Stimulated activated CD4-positive, alpha-beta T cell treated with anti-CD3 and anti-CD28 coated beads, TNF-alpha, amount 100 ng/mL, for 24 hours (primary cell): ENCODE results near the gene TRPM3.

Experiments
- DNase-seq, 3 experiments: peaks; one replicate each; pipeline ENCODE4 v3.0.0-alpha.2; 2020; ENCODE audit warnings: low read depth in 3 of 3

TRPM3 gene

DNA sequence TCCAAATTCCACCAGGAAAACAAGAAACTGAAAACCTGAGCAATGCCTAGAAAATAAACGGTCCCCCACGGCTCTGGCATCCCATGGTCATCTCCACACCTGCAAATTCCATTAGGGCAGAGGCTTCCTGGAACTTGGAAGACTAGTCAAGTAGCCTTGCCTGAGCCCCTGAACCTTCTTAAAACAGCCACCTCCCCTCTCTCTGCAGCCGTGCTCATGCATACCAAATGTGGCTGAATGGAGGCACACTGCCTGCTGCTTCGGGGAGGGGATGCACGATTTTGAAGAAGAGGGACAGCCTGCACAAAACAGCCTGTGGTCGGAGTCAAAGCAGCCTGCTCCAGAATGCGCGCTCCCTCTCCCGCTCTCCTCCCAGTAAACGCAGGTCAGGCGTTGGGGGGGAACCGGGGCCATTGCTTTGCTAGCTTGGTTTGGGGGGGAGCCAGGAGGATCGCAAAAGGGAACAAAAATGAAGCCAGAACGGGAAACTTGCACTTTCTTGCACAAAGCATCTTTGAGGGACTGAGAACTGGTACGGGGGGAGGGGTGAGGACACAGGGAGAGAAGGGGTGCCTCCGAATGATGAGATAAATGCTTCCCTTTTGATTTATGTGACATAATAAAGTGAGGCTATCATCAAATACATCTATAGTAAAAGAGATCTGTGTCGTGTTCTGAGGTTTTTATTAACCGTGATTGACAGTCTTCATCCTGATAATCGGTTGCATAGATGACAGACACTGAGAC is at the start of gene TRPM3:
Gene TRPM3 (minus strand): TSS at position 347 of the 747 bp plus-strand sequence. CDS start 267 bp downstream, at position 80.
- no peak for DNase-seq

- no peak for DNase-seq
These were observed 47.0 kb upstream of the TRPM3 start for GRCh38 chr9:71168418-71168817.

DNA sequence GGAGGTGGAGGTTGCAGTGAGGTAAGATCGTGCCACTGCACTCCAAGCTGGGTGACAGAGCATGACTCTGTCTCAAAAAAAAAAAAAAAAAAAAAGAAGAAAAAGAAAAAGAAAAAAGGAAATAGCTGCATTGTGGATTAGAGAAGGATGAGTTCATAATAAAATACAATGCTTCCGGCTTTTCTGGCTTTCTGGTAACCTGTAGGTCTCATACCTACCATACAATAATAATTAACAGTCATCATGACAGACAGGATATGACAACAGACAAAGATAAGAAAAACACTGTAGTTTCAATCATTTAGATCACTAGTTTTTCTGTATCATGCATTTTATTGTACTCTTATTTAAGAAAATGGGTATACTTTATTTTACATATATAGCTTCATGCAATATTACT is 40.7 kb upstream of the TRPM3 start:
- DNase-seq: no peak

DNA sequence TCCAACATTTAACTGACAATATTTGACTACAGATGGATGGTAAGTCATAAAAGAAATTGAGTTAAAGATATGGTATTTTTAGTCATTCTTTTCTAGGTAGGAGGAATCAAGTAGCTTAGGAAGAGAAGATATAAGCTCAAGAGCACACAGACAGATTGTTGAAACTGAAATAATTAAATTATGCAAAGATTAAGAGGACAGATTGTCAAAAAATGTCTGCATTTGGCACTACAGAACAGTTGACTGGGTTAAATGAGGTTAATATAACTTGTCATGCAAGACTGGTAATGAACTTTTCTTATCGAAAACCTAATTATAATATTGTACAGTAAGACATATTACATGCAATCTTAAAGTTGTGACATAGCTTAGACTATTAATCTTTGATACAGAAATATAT is 36.3 kb upstream of the TRPM3 start:
- no peak for DNase-seq

GRCh38 chr9:71147368-71147767 is 25.9 kb upstream of the TRPM3 start:
- no peak for DNase-seq

DNA sequence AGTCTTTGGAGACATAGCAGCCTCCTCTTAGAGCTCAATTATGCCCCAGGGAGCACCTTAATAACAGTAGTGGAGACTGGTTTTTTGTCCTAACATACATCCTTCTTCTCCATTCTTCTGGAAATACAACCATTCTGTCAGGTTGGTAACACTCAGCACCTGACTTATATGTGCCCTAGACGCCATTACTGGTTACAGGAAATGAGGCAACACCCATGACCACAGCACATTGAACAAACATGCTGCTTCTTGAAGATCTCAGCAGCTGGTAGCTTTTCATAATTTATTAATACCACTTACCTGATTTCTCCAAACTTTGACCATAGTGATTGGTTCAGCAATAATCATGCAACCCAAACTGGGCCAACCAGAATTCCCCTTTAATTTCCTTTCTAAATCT is 25.1 kb upstream of the TRPM3 start:
- no peak for DNase-seq

DNA sequence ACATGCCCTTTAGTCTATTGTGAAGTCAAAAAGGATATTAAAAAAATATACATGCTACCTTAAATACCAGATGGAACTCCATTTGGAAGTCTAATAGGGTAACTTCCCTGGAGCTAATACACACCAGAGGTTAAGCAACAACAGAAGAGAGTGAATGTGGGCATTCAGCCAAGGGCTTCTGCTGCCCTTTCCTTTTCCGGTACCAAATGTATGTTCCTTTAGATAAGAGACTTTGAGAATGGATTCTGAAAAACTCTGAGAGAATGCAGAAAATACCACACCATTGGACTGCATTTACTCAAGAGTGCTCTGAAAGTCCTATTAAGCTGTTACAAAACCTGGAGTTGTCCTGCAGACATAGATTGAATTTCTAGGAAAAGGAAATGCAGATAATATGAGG is 23.8 kb upstream of the TRPM3 start:
- DNase-seq: no peak

GRCh38 chr9:71144495-71144894 is 23.1 kb upstream of the TRPM3 start:
- no peak for DNase-seq

- DNase-seq: no peak
These were observed 15.3 kb upstream of the TRPM3 start for GRCh38 chr9:71136696-71137095.

DNA sequence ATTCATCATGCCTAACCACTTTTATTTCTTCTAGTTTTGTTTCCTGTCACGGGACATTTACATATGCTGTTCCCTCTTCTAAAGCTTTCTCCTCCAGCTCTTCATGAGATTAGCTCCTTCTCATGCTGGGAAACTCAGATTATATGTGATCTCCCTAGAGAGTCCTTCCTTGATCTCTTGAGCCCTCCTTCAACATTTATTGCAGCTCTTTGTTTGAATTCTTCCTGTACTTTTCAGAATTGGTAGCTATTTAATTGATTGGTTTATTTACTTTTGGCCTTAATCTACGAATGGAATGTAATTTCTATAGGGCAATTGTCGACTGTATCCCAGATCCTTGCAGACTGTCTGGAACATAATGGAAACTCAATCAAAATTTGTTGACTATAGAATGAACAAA is 9.7 kb upstream of the TRPM3 start:
- DNase-seq: no peak

DNA sequence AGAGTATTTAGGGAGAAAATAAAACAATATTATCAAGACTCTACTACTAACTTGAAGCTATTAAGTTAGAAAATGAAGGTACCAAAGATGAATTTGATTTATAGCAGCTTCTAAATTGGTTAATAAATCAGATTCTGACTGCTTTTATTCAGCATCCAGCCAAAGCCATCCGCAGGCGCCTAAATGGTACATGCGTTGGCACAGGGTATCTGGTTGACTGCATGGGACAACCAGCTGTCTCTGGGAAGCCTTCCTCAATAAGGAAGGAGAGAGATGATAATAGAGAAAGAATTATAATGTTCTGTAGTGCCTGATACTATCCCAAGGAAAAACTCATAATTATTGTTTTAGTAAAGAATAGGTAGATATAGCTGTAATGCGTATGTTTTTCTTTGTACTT is 9.1 kb upstream of the TRPM3 start:
- DNase-seq: no peak

- no peak for DNase-seq
These were observed 7.4 kb upstream of the TRPM3 start for GRCh38 chr9:71128796-71129195.

DNA sequence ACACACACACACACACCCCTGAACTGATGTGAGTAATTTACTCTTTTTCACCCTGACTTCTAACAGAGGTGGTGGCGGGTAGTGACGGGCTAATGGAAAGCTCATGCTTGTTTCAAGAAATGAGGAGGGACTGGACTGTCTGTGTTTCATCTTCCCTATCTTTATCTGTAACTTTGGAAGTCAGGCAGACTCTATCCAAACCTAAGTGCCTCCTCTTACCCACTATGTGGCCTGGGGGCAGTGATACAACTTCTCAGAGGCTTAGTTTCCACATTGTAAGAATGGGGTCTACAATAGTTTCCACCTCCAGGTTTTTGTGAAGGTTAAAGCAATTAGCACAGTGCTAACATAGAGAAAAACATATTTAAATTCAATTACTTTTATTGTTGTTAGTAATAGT is 5.9 kb upstream of the TRPM3 start:
- no peak for DNase-seq

DNA sequence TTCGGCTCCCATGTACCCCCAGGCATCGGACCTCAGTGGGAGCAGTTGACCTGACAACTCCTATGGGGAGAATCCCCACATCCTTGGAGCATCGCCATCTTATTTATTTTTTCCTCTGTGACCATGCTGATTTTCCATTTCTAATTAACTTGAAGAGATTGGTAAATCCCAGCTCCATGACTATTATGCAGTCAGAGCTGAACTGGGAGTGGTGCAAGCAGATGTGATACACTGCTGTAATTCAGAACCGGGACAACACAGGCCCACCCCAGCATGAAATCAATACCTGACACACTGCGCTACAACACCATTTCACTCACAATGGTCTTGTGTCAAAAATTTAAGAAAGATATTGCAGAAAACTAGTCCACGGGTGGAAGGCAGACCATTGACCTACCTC is 1.0 kb upstream of the TRPM3 start:
- DNase-seq: no peak

DNA sequence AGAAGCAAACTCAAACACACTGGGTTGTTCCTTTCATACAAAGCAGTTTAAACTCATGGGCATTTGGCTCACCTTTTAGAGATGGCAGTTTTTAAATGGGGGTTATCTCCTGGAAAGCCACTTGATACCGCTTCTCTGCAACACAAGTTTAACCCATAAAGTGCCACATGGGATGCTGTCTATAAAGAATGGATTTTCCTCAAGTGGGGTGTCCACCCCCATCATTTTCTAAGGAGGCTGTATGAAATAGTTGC is 528 bp upstream of the TRPM3 start:
- DNase-seq: no peak

- DNase-seq: no peak
These were observed 747 bp downstream of the TRPM3 start for GRCh38 chr9:71120501-71121247.

- DNase-seq: no peak
These were observed 1.7 kb downstream of the TRPM3 start for GRCh38 chr9:71119746-71120145.

DNA sequence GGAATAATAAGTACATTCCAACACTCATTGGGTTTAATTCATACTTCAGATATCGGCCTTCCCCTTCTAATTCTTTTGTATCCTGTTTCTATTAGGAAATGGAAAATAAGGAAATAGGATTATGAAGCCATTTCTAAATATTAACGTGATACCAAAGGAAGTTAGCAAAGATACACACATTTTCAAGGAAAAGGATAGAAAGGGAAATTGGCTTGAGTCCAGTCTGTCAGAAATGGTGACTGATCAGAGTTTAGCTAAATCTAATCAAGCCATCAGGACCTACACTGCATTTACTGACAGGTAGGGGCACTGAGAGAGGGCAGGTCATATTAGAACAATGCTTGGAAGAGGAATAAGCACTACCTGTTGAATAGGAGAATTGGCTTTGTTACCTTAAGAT is 3.1 kb downstream of the TRPM3 start:
- DNase-seq: no peak

- no peak for DNase-seq
These were observed 5.9 kb downstream of the TRPM3 start for GRCh38 chr9:71115448-71115975.

DNA sequence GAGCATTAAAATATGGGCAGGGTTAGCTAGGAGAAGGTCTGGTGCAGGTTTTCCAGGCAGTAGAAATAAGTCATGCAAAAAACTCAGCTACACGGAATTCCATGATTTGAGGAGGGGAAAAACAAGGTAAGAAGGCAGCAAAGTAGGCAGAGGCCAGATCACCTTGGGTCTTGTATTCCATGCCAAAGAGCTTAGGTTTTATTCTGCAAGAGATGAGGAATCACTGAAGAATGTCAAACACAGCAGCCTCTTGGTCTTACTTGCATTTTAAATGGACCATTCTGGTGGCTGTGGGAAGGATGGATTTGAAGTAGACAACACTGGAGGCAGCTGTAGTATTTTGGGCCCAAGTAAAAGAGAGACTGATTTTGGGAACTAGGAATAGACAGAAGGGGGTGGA is 8.6 kb downstream of the TRPM3 start:
- no peak for DNase-seq

DNA sequence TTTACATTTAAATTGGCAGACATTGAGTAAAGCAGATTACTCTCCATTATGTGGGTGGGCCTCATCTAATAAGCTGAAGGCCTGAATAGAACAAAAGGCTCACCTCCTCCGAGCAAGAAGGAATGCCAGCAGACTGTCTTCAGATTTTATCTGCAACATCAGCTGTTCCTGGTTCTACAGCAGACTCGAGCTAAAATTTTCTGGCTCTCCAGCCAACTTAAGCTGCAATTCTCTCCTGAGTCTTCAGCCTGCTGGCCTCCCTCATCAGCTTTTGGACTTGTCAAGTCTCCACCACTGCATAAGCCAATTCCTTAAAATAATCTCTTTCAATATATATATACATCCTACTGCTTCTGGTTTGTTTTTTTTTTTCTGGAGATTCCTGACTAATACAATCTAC is 12.5 kb downstream of the TRPM3 start:
- DNase-seq: no peak

GRCh38 chr9:71106992-71107391 is 14.4 kb downstream of the TRPM3 start:
- no peak for DNase-seq

DNA sequence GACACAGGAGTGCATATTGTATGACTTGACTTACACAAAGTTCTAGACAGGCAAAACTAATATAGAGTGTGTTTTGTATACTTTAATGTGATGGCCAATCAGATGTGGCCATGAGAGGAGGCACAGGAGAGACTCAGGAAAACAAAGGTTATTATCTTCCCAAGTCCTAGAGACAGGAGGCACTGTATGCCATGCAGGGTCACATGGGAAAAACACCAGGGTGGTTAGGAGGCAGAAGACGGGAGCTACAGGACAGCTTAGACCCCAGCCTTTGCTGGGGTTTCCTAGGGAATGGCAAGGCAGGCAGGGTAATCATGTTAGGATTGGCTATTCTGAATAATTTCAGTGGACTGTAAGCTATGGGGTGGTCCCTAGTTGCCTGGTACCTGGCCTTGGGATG is 16.2 kb downstream of the TRPM3 start:
- no peak for DNase-seq

DNA sequence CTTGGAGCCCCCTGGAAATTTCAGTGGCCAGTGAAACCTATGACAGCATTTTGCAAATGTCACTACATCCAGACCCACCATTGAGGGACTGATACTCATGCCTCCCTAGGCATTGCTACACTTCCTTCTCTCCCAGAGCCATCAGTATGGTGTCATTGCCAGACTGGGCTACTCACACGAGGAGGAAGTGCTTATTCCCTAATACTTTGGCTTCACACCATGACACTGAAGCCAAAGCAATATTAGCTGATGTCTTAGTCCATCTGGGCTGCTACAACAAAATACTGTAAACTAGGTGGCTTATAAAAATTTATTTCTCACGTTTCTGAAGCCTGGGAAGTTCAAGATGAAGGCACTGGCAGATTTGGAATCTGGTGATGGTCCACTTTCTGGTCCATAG is 22.6 kb downstream of the TRPM3 start:
- no peak for DNase-seq
